GM12872 (cell line): ENCODE measurements around the gene TEAD4.

ENCODE experiments used
- CTCF ChIP-seq: IDR thresholded peaks from 3 replicates; pipeline ENCODE4 v1.5.1; 2011; ENCODE audit warnings: low read depth, mild to moderate bottlenecking, low read length, moderate library complexity; ENCODE audit not compliant: insufficient read depth

TEAD4 gene

DNA sequence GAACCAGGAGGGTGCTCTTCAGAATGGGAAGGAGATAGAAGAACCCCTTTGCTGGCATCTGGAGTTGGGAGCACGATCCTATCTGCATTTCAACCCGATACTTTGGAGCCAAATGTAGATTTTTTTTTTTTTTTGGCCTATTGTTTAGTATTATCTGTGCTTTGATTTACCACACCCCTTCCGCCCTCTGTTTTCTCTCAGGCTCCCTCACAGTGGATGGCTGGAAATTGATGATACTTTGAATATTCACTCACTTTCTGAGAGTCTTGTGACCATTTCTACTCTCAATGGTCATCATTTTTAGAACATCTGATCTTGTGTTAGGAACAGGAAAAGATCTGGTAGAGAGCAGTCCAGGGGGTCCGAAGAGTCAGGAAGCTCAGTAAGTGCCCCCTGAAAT is 127.0 kb downstream of the TEAD4 start:
- TF ChIP-seq CTCF, result no peak

DNA sequence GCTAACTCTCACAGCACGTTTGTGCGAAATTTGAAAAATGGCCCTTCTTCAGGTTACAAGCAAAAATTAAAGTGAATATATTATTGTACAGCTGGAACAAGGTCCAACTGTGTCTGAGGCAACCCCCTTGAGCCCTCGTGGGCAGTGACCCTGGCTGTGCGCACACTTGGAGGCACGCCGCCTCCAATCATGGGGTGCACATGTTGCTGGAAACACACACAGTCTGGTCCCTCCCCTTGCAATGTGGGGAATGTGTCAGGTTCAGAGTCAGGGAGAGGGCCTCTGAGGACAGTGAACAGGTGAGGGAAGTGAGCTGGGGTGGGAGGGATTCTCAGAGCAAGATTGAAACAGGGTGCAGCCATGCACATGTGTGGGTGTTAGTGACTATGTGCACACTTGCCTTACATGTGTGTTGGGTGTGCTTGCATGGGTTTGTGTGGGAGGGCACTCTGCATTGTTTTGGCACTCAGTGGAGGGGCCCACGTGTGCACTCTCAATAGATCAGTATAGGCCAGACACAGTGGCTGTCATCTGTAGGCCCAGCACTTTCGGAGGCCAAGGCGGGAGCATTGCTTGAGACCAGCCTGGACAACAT is 127.6 kb downstream of the TEAD4 start:
- TF ChIP-seq CTCF, result no peak

DNA sequence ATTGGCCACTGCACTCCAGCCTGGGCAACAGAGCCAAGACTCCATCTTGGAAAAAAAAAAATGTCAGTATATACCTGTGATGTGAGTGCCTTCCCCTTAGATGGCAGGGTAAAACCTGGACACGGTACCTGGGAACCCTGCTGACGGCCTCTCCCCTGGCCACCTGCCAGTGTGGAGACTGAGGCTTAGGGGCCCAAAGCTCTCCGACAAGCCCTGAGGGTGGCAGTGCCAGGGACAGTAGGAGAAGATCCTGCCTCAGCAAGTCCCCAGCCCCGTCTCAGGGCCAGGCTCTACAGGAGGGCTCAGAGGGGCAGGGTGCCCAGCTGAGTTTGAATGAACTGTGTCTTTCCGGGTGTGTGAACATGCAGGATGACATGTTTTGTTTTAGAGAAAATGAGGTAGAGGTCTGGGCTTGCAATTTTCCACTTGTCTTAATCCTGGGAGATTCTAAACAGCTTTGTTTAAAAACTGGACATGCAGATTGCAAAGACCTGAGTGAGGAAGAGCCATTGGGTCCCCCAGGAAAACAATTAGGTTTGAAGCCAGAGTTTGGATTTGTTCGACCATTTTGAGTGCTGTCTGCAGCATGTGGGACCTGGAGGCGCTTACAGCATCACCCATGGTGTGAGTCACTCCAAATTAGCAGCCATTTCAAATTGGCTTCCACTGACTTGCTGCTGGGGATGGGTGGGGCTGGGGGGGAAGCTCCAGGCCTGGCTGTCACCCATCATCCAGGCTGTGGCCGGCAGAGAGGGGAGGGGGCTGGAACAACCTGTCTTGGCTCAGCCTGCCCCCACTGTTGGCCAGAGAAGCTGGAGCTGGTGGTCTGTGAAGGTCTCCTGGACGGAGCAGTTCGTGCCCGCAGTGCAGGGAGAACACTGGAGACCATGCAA is 128.8 kb downstream of the TEAD4 start:
- no peak for TF ChIP-seq CTCF

GRCh38 chr12:3089588-3089987 is 130.4 kb downstream of the TEAD4 start:
- TF ChIP-seq CTCF, result no peak
